22Rv1 (cell line): ENCODE data around the gene IGFBP3.

Source experiments
- ZFX ChIP-seq: fragments of 450-650 bp; IDR thresholded peaks from 2 replicates; pipeline ENCODE4 v1.6.1; 2017; ENCODE audit warnings: antibody characterized with exemption, borderline replicate concordance
- TF ChIP-seq, protein P1 (sequence below): fragments of 450-650 bp; IDR thresholded peaks from 2 replicates; pipeline ENCODE4 v1.5.1; 2017; ENCODE audit warnings: mild to moderate bottlenecking

DNA sequence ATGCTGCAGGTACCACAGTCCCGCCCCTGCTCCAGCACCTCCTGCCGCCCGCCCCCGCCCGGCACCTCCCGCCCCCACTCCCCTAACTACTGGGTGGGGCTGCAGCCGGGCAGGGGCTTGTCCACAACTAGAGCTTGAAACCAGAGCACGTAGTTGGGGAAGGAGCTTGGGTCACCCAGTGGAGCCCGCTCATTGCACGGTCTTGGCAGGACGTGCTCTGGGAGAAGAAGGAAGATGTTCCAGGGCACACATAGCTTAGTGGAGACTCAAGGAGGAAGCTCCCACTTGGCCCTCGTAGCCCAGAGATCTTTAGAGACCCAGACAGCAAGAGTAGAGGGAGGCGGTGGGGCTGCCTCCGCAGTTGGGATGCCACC is 32.1 kb downstream of the IGFBP3 start:
- TF ChIP-seq, protein P1, sequence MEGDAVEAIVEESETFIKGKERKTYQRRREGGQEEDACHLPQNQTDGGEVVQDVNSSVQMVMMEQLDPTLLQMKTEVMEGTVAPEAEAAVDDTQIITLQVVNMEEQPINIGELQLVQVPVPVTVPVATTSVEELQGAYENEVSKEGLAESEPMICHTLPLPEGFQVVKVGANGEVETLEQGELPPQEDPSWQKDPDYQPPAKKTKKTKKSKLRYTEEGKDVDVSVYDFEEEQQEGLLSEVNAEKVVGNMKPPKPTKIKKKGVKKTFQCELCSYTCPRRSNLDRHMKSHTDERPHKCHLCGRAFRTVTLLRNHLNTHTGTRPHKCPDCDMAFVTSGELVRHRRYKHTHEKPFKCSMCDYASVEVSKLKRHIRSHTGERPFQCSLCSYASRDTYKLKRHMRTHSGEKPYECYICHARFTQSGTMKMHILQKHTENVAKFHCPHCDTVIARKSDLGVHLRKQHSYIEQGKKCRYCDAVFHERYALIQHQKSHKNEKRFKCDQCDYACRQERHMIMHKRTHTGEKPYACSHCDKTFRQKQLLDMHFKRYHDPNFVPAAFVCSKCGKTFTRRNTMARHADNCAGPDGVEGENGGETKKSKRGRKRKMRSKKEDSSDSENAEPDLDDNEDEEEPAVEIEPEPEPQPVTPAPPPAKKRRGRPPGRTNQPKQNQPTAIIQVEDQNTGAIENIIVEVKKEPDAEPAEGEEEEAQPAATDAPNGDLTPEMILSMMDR, result no peak
- TF ChIP-seq ZFX, result no peak
